ENCODE data around the gene RYR3.

Gene RYR3

GRCh38 chr15:33395321-33395720 lies 84.6 kb downstream of the RYR3 start:
- Mint-ChIP-seq H3K27me3 (peaks cover 16% of the 10 kb centered on the region), H3K27ac (no peak overlapping the region), H3K4me3 (no peak overlapping the region), H3K4me1 (no peaks in the 10 kb centered on the region), H3K9me3 (no peaks in the 10 kb centered on the region)
- DNase-seq, result no peak
- no peak for ATAC-seq

- no peak for ATAC-seq
- Mint-ChIP-seq H3K4me3 (no peak overlapping the region), H3K9me3 (no peaks in the 10 kb centered on the region), H3K27ac (no peak overlapping the region), H3K4me1 (no peaks in the 10 kb centered on the region), H3K27me3 (peaks cover 13% of the 10 kb centered on the region)
- no peak for DNase-seq
These were observed 85.1 kb downstream of the RYR3 start for GRCh38 chr15:33395846-33396245.

- no peak for DNase-seq
- Mint-ChIP-seq H3K4me3 (no peak overlapping the region), H3K27me3 (peaks cover 13% of the 10 kb centered on the region), H3K4me1 (no peaks in the 10 kb centered on the region), H3K9me3 (no peaks in the 10 kb centered on the region), H3K27ac (no peak overlapping the region)
- no peak for ATAC-seq
These were observed 85.7 kb downstream of the RYR3 start for GRCh38 chr15:33396475-33396874.

GRCh38 chr15:33398555-33398954 lies 87.8 kb downstream of the RYR3 start:
- no peak for ATAC-seq
- Mint-ChIP-seq H3K9me3 (no peaks in the 10 kb centered on the region), H3K4me1 (no peaks in the 10 kb centered on the region), H3K27me3 (peaks cover 5% of the 10 kb centered on the region), H3K4me3 (no peak overlapping the region), H3K27ac (no peak overlapping the region)
- DNase-seq, result no peak

- ATAC-seq (no peak), DNase-seq (no peak)
- Mint-ChIP-seq H3K27ac (no peak overlapping the region), H3K27me3 (peaks cover 5% of the 10 kb centered on the region), H3K9me3 (no peaks in the 10 kb centered on the region), H3K4me1 (no peaks in the 10 kb centered on the region), H3K4me3 (no peak overlapping the region)
These were observed 90.2 kb downstream of the RYR3 start for GRCh38 chr15:33400941-33401340.

GRCh38 chr15:33402600-33402999 lies 91.8 kb downstream of the RYR3 start:
- DNase-seq (no peak), ATAC-seq (no peak)
- Mint-ChIP-seq H3K4me1 (no peaks in the 10 kb centered on the region), H3K27me3 (peaks cover 5% of the 10 kb centered on the region), H3K9me3 (no peaks in the 10 kb centered on the region), H3K4me3 (no peak overlapping the region), H3K27ac (no peak overlapping the region)

- H3K4me3 Mint-ChIP-seq, result no peak overlapping the region
- no peak for ATAC-seq
- no peak for DNase-seq
- H3K9me3 Mint-ChIP-seq, result no peaks in the 10 kb centered on the region
- H3K27ac Mint-ChIP-seq, result no peak overlapping the region
- peaks cover 4% of the 10 kb centered on the region for H3K27me3 Mint-ChIP-seq
- H3K4me1 Mint-ChIP-seq, result no peaks in the 10 kb centered on the region
These were observed 94.3 kb downstream of the RYR3 start for GRCh38 chr15:33405096-33405495.

GRCh38 chr15:33411596-33412540 lies 101.1 kb downstream of the RYR3 start:
- Mint-ChIP-seq H3K27me3 (no peaks in the 10 kb centered on the region), H3K4me3 (no peak overlapping the region), H3K27ac (no peak overlapping the region), H3K4me1 (no peaks in the 10 kb centered on the region), H3K9me3 (peaks cover 5 to 7% of the 10 kb centered on the region in 2 donors)
- ATAC-seq, result no peak
- DNase-seq, result no peak

GRCh38 chr15:33419701-33420100 lies 108.9 kb downstream of the RYR3 start:
- Mint-ChIP-seq H3K27ac (no peak overlapping the region), H3K4me3 (no peak overlapping the region), H3K9me3 (no peaks in the 10 kb centered on the region), H3K27me3 (peaks cover 22% of the 10 kb centered on the region), H3K4me1 (no peaks in the 10 kb centered on the region)
- ATAC-seq (no peak), DNase-seq (no peak)

GRCh38 chr15:33424025-33424424 lies 113.3 kb downstream of the RYR3 start:
- no peak overlapping the region for H3K4me3 Mint-ChIP-seq
- H3K9me3 Mint-ChIP-seq, result no peaks in the 10 kb centered on the region
- ATAC-seq (no peak), DNase-seq (no peak)
- peaks cover 7% of the 10 kb centered on the region for H3K27me3 Mint-ChIP-seq
- H3K4me1 Mint-ChIP-seq, result no peaks in the 10 kb centered on the region
- H3K27ac Mint-ChIP-seq, result no peak overlapping the region

- H3K4me3 Mint-ChIP-seq, result no peak overlapping the region
- DNase-seq, result no peak
- H3K27me3 Mint-ChIP-seq, result peaks cover 6% of the 10 kb centered on the region
- no peaks in the 10 kb centered on the region for H3K9me3 Mint-ChIP-seq
- H3K27ac Mint-ChIP-seq, result no peak overlapping the region
- no peaks in the 10 kb centered on the region for H3K4me1 Mint-ChIP-seq
- no peak for ATAC-seq
These were observed 114.4 kb downstream of the RYR3 start for GRCh38 chr15:33425142-33425541.

- no peak for ATAC-seq
- Mint-ChIP-seq H3K27me3 (no peaks in the 10 kb centered on the region), H3K27ac (no peak overlapping the region), H3K4me3 (no peak overlapping the region), H3K9me3 (no peaks in the 10 kb centered on the region), H3K4me1 (no peaks in the 10 kb centered on the region)
- no peak for DNase-seq
These were observed 119.8 kb downstream of the RYR3 start for GRCh38 chr15:33430577-33430976.

GRCh38 chr15:33433821-33434220 lies 123.1 kb downstream of the RYR3 start:
- Mint-ChIP-seq H3K4me3 (no peak overlapping the region), H3K9me3 (no peaks in the 10 kb centered on the region), H3K4me1 (no peaks in the 10 kb centered on the region), H3K27ac (no peak overlapping the region), H3K27me3 (no peaks in the 10 kb centered on the region)
- ATAC-seq (no peak), DNase-seq (no peak)

- Mint-ChIP-seq H3K4me3 (no peak overlapping the region), H3K27ac (no peak overlapping the region), H3K4me1 (no peaks in the 10 kb centered on the region), H3K9me3 (no peaks in the 10 kb centered on the region), H3K27me3 (peaks cover 10% of the 10 kb centered on the region)
- ATAC-seq (no peak), DNase-seq (no peak)
These were observed 127.6 kb downstream of the RYR3 start for GRCh38 chr15:33438396-33438795.

GRCh38 chr15:33440900-33441299 lies 130.1 kb downstream of the RYR3 start:
- Mint-ChIP-seq H3K27me3 (peaks cover 24% of the 10 kb centered on the region), H3K27ac (no peak overlapping the region), H3K4me1 (no peaks in the 10 kb centered on the region), H3K9me3 (no peaks in the 10 kb centered on the region), H3K4me3 (no peak overlapping the region)
- ATAC-seq (no peak), DNase-seq (no peak)

- Mint-ChIP-seq H3K9me3 (no peaks in the 10 kb centered on the region), H3K27ac (no peak overlapping the region), H3K27me3 (peaks cover 33% of the 10 kb centered on the region), H3K4me3 (no peak overlapping the region), H3K4me1 (no peaks in the 10 kb centered on the region)
- no peak for DNase-seq
- ATAC-seq, result no peak
These were observed 131.7 kb downstream of the RYR3 start for GRCh38 chr15:33442449-33442848.

- Mint-ChIP-seq H3K4me1 (no peaks in the 10 kb centered on the region), H3K27ac (no peak overlapping the region), H3K27me3 (peaks cover 42% of the 10 kb centered on the region), H3K4me3 (no peak overlapping the region), H3K9me3 (no peaks in the 10 kb centered on the region)
- DNase-seq (no peak), ATAC-seq (no peak)
These were observed 132.9 kb downstream of the RYR3 start for GRCh38 chr15:33443708-33444107.

All from stimulated activated naive CD8-positive, alpha-beta T cell treated with anti-CD3 and anti-CD28 coated beads, Interleukin-15, amount 100 ng/mL, for 72 hours (primary cell).